Measurements from ENCODE around the gene PTPRT. TPM values are rescaled to one million over a fixed set of nuclear protein-coding genes. Genes with fewer than 3 reads are reported as not detected.

PTPRT gene
- total and polyA plus RNA-seq, 12 donors = 0.04 to 0.53 (median 0.22) TPM; not detected in 1

DNA sequence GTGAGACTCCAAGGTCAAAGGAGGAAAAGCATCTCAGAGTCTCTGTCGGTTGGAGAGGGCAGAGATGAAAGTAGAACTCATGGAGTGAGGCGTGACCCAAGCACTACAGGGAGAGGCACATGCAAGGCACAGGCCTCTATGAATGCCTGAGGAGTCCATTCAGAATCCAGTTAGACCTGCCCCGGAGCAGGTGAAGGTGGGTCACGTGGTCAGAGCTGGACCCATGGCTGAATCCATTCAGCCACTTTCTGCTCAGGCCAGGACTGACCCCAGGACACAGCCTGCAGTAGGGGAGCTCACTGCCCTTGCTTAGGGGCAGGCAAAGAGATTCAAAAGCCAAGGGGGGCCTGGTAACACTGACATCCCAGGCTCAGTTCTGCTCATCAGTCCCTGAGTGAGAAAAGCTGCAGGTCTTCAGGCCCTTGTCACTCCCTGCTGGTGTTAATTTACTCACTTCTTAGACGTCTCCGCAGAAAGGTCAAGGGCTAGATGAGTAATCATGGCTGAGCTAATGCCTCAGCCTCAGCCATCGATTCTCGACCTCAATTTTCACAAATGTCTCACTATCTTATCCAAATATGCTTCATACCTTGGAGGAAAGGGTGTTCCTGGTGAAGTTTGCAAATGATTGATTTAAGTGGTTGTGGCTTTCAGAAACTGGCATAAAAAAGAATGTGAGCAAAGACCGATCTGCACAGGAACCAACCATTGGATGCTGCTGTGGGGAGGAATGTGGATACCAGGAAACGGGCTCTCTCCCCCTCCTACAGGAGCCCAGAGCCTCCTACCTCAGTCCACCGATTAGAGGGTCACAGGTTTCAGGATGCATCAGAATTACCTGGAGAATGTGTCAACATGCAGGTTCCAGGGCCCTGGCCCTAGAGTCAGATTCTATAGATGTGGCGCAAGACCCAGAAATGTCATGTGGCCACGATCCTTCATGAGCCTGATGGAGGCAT, 584.4 kb downstream of the PTPRT start:
- H3K27ac ChIP-seq = no peak overlapping the region
- ATAC-seq (no peak), DNase-seq (no peak)
- H3K36me3 ChIP-seq = no peaks in the 10 kb centered on the region
- 60 to 63% methylated on average over 13 of the region's 13 CpGs for WGBS, 2 donors
- H3K9me3 ChIP-seq = no peaks in the 10 kb centered on the region
- H3K27me3 ChIP-seq = peaks cover 0 to 4% (median 0%) of the 10 kb centered on the region in 7 donors
- intact Hi-C loops (cut with DNase I) = no loop called here
- no peak overlapping the region for H3K4me3 ChIP-seq
- no peaks in the 10 kb centered on the region for H3K4me1 ChIP-seq
- TF ChIP-seq, protein P1, sequence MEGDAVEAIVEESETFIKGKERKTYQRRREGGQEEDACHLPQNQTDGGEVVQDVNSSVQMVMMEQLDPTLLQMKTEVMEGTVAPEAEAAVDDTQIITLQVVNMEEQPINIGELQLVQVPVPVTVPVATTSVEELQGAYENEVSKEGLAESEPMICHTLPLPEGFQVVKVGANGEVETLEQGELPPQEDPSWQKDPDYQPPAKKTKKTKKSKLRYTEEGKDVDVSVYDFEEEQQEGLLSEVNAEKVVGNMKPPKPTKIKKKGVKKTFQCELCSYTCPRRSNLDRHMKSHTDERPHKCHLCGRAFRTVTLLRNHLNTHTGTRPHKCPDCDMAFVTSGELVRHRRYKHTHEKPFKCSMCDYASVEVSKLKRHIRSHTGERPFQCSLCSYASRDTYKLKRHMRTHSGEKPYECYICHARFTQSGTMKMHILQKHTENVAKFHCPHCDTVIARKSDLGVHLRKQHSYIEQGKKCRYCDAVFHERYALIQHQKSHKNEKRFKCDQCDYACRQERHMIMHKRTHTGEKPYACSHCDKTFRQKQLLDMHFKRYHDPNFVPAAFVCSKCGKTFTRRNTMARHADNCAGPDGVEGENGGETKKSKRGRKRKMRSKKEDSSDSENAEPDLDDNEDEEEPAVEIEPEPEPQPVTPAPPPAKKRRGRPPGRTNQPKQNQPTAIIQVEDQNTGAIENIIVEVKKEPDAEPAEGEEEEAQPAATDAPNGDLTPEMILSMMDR (IDR thresholded peaks at IDR 0.05) = no peak

DNA sequence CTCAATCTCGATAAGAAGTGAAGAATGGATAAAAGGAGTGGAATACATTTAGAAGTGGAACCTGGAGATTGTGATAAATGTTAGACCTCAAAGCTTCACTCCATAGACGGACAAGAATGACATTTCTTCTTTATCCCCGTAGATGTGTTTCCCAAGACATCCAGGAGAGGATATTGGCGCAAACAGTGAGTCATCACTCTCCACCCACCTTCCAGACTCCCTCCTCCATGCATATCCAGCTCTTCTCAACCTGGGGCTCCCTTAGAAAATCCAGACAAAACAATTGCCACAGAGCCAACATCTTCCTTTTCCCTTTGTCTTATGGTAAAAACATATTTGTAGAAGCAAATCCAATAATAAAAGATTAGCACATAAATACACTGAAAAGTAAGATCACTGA, 586.1 kb downstream of the PTPRT start:
- no peak for ATAC-seq
- Histone ChIP-seq H3K27me3 (peaks cover 0 to 4% (median 0%) of the 10 kb centered on the region in 7 donors), H3K4me1 (no peaks in the 10 kb centered on the region), H3K36me3 (no peaks in the 10 kb centered on the region), H3K9me3 (no peaks in the 10 kb centered on the region), H3K27ac (no peak overlapping the region), H3K4me3 (no peak overlapping the region)
- TF ChIP-seq, protein P1 (IDR thresholded peaks at IDR 0.05) = no peak
- intact Hi-C loops (cut with DNase I) = no loop called here
- no peak for DNase-seq
- WGBS, 2 donors = 76 to 89% methylated on average over 4 of the region's 4 CpGs

- Histone ChIP-seq H3K4me1 (no peaks in the 10 kb centered on the region), H3K27me3 (peaks cover 0 to 7% (median 0%) of the 10 kb centered on the region in 7 donors), H3K4me3 (no peak overlapping the region), H3K27ac (no peak overlapping the region), H3K9me3 (no peaks in the 10 kb centered on the region), H3K36me3 (no peaks in the 10 kb centered on the region)
- intact Hi-C loops (cut with DNase I) = loop anchor here in 1 of 10 donors (10.0 kb wide), 1 partner anchor 64 kb away; no protein-coding TSS in a partner anchor
- 68 to 77% methylated on average over 5 of the region's 5 CpGs for WGBS, 2 donors
- TF ChIP-seq, protein P1 (IDR thresholded peaks at IDR 0.05) = no peak
- DNase-seq = no peak
- no peak for ATAC-seq
Observed at GRCh38 chr20:42598581-42598980, 591.1 kb downstream of the PTPRT start.

DNA sequence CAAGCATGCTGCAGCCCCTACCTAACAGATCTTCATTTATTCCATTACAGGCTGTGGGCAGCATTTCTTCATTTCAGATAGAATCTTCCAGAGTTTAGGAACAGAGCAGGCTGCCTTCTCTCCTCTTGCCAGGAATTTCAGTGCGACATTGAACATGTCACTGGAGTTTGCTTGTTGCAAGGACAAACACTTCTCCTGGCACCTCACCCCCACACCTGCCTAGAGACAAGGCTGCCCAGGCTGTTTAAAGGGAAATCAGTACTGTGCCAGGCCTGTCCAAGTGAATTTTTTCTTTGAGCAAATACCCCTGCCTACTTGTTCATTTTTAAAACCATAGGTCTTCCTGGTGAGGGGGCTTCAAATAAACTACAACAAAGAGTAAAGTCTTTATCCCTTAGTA, 594.1 kb downstream of the PTPRT start:
- no peak for ATAC-seq
- no peak for DNase-seq
- Histone ChIP-seq H3K4me1 (no peaks in the 10 kb centered on the region), H3K27ac (no peak overlapping the region), H3K36me3 (no peaks in the 10 kb centered on the region), H3K27me3 (peaks cover 0 to 7% (median 0%) of the 10 kb centered on the region in 7 donors), H3K9me3 (no peaks in the 10 kb centered on the region), H3K4me3 (no peak overlapping the region)
- TF ChIP-seq, protein P1 (IDR thresholded peaks at IDR 0.05) = no peak
- intact Hi-C loops (cut with DNase I) = loop anchor here in 1 of 10 donors (10.0 kb wide), 1 partner anchor 61 kb away; no protein-coding TSS in a partner anchor
- 64 to 88% methylated on average over 1 of the region's 1 CpG for WGBS, 2 donors

Data from heart right ventricle (tissue), 16 donors.